GM13977 (cell line): ENCODE measurements around the gene ROCK1.

Experiments
- DNase-seq: peaks from one replicate; pipeline ENCODE4 v3.0.0; 2012; ENCODE audit warnings: low spot score
- CTCF ChIP-seq: IDR thresholded peaks from 2 replicates; pipeline ENCODE4 v1.5.1; 2012; ENCODE audit warnings: mild to moderate bottlenecking, control low read depth; ENCODE audit not compliant: insufficient read depth; ENCODE audit errors: extremely low read depth, missing control alignments
- in situ Hi-C: fragments of 300-500 bp; cut with MboI; formaldehyde crosslinking; loops from one replicate; pipeline ENCODE4 v1.12.0; 2022; ENCODE audit warnings: low sequenced_read_pairs, low pct_unique_long_range_greater_than_20kb, mixed read lengths, inconsistent platforms; ENCODE audit not compliant: unreplicated experiment

Gene ROCK1

DNA sequence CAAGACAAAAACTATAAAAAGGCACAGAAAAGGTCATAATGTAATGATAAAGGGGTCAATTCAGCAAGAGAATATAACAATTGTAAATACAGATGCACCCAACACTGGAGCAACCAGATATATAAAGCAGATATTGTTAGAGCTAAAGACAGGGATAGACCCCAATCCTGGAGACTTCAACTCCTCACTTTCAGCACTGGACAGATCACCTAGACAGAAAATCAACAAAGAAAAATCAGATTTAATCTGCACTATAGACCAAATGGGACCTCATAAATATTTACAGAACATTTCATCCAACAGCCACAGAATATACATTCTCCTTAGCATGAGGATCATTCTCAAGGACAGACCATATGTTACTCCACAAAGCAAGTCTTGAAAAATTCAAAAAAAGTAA lies 114.2 kb downstream of the ROCK1 start:
- DNase-seq = no peak
- in situ Hi-C loops = no loop called here
- TF ChIP-seq CTCF = no peak

- no peak for TF ChIP-seq CTCF
These were observed 115.2 kb downstream of the ROCK1 start for GRCh38 chr18:20996418-20996817.

GRCh38 chr18:20988726-20989125 lies 122.9 kb downstream of the ROCK1 start:
- no peak for TF ChIP-seq CTCF
- in situ Hi-C loops = no loop called here

More at GRCh38 chr18:20996418-20996817, 115.2 kb downstream of the ROCK1 start:
- in situ Hi-C loops = no loop called here
- DNase-seq = no peak

DNA sequence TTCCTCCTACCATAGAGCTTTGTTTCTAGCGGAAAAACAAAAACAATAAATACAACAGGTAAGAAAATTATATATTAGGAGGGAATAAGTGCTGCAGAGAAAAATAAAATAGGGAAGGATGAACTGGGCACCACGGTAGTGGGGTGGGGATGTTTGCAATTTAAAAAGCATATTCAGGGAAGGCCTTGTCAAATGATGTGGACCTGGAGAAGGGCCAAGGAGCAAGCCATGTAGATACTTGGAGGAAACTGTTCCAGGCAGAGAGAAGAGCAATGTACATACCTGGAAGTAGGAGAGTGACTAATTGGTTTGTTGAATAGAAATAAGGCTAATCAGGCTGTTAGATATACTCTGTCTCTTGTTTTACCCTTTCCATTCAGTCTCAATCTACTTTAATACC lies 136.5 kb downstream of the ROCK1 start:
- no peak for TF ChIP-seq CTCF
- in situ Hi-C loops = no loop called here

More at GRCh38 chr18:20988726-20989125, 122.9 kb downstream of the ROCK1 start:
- DNase-seq = no peak

DNA sequence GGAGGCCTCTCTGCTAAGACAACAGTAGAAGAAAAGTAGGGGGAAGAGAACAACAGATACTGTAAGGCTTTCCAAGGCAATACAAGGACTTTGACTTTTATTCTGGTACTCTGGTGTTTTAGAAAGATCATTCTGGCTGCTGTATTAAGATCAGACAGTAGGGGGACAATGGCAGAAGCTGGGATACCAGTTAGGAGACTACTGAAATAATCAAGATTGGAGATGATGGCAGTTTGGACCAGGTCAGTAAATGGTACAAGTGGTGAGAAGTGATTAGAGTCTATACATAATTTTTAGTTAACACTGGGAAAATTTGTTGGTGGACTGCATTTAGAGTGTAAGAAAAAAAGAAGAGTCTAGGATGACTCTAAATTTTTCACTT lies 139.7 kb downstream of the ROCK1 start:
- DNase-seq = peak; percentile 9
- peak; percentile 56 for TF ChIP-seq CTCF
- in situ Hi-C loops = no loop called here

More for the DNA sequence above, 136.5 kb downstream of the ROCK1 start:
- no peak for DNase-seq

DNA sequence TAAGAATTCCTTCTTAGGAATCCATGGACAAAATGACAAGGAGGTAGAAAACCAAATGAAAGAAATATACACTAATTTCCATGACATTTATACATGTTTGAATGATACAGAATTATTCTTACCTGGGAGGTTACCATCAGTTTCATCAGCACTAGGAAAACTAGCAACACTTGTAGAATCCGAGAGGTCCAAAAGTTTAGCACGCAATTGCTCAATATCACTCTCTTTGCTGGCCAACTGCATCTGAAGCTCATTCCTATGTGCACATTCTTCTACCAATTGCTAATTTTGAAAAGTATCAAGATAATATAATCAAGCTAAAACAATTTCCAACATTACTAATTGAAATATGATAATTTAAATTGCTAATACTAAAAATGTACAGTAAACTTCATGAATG lies 144.8 kb downstream of the ROCK1 start:
- TF ChIP-seq CTCF = no peak
- in situ Hi-C loops = no loop called here
- no peak for DNase-seq

GRCh38 chr18:20963027-20963426 lies 148.6 kb downstream of the ROCK1 start:
- in situ Hi-C loops = no loop called here

More at GRCh38 chr18:20963027-20963426, 148.6 kb downstream of the ROCK1 start:
- TF ChIP-seq CTCF = no peak
- DNase-seq = no peak
